SHP77 treated with DMSO at 0.1 percent for 48 hours (cell line): ENCODE data around the gene FGG.

Experiments
- DNase-seq: peaks from one replicate; lab custom pipeline; 2025; lab: John Stamatoyannopoulos, UW

The FGG gene

DNA sequence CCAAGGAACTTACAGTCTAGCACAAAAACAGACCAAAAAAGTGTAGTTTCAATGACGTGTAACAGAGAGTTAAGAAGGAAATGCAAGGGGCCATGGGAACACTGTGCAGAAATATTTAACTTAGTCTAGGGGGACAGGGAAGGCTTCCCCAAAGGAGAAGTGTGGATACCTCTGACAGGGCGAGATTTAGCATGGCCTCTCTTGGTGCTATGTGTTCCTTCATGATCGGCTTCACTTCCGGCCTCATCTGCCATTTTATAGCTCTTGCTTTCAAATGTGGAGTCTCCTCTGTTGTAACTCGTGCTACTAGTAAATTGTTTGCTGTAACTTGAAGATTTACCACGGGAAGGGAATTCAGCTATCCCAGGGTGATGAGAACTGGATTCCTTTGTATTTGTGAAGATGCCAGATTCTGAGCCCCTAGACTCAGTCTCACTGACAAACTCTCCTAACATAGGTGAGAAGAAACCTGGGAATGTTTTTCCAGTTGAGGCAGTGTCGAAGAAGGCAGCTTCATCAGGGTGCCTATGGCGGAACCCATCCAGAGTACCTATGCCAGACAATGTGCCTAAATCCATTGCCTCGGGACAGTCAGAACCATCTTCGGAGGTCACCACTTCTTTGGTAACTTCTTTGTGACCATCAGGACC, 27.0 kb downstream of the FGG start:
- DNase-seq: no peak

- no peak for DNase-seq
Measured at GRCh38 chr4:154584259-154584658, 28.2 kb downstream of the FGG start.

- no peak for DNase-seq
Measured at GRCh38 chr4:154583677-154584076, 28.8 kb downstream of the FGG start.

DNA sequence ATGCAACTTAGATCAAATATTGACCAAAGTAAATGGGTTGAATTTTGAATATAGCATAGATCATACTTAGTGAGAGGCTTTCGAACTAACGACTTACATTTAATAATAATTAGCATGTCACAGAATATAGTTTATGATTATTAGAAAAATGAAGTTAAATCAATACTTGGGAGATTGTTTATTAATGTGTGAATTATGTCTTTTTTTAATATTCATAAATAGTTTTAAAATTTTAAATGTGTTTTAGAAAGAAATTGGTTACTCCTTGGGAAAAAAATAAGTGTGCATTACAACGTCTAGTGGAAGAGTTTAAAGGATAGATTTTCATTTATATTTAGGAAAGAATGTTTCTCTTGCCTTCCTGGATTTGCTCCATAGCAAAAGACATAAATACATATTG, 29.2 kb downstream of the FGG start:
- no peak for DNase-seq

DNA sequence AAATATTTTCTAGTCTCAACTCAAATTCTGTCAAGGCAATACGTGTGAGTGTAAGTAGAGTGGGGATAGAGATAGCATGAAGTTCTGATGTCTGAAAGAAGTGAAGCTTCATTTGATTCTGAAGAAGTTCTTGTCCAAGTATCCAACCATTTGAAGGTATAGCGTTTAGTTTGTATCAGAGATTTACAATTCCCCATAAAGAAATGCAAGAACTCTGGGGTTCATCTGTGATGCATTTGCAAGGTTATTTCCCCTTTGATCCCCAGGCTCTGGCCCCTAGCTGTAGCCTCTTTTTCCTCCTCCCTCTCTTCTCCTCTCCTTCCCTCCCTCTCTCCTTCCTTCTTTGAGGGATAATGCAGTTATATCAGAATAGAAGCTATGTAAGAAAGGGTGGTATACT, 29.7 kb downstream of the FGG start:
- DNase-seq: no peak

- no peak for DNase-seq
Measured at GRCh38 chr4:154579927-154580326, 32.5 kb downstream of the FGG start.

GRCh38 chr4:154578919-154579318, 33.5 kb downstream of the FGG start:
- no peak for DNase-seq

DNA sequence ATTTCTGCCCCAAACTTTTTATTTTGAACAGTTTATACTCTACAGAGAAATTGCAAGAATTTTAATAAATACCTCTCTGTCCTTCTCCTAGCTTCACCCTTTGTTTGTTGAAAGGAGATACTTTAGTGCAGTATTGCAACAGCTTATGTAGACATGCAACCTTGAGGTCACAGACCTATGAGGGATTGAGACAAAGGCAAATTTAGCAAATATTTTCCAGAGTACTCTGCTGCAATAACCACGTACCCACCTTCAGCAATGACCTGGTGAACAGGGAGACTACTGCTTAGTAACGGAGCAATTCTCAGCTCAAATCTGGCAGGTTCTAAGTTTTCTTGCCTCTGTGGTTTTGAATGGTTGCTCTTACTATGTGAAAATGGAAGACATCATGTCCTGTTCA, 35.1 kb downstream of the FGG start:
- no peak for DNase-seq

DNA sequence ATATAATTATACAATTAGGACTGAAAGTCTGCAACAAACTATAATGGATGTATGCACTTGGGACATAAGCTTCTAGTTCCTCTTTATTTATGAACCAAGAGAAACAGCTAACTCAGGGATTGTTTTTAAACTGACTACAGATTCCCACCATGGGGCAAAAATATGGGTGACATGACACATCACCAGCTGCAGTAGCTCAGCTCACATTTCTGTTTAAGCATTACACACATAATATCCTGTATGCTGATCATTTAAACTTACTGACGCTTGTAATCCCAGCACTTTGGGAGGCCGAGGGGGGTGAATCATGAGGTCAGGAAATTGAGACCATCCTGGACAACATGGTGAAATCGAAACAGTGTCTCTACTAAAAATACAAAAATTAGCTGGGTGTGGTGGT, 38.1 kb downstream of the FGG start:
- no peak for DNase-seq

DNA sequence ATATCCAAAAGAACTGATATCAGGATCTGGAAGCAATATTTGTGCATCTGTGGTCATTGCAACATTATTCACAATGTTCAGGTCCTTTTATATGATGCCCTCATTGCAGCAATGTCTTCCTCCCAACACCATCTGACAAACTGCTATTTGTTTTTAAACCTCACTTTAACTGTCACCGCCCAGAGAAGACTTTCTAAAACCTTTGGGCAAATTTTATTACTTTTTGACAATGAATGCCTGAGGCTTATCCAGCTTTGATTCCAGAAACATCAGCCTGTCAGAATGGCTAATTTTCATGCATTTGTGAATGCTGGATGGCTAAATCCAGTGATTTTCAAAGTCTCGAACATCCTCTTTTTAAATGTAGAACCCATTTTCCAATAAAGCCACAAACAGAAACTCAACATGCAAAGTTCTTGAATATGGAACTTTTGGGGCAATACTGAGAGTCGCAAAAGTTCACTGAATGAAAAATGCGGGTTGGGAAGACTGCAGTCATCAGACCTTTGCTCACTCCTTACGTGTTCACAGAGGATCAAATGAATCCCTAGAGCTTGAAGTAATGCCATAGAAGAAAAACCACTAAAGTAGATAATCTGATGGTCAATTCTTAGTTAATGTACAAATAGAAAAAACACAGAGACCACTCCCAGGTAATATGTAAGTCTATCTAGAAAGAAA, 39.1 kb downstream of the FGG start:
- no peak for DNase-seq

GRCh38 chr4:154569584-154569983, 42.9 kb downstream of the FGG start:
- DNase-seq: no peak

- no peak for DNase-seq
Measured at GRCh38 chr4:154569028-154569427, 43.4 kb downstream of the FGG start.

GRCh38 chr4:154566639-154567204, 45.7 kb downstream of the FGG start:
- no peak for DNase-seq

DNA sequence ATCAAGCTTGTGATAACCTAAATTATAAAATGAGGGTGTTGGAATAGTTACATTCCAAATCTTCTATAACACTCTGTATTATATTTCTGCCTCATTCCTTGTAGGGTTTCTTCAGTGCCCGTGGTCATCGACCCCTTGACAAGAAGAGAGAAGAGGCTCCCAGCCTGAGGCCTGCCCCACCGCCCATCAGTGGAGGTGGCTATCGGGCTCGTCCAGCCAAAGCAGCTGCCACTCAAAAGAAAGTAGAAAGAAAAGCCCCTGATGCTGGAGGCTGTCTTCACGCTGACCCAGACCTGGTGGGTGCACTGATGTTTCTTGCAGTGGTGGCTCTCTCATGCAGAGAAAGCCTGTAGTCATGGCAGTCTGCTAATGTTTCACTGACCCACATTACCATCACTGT, 46.8 kb downstream of the FGG start:
- DNase-seq: no peak

GRCh38 chr4:154564311-154564710, 48.1 kb downstream of the FGG start:
- DNase-seq: no peak

DNA sequence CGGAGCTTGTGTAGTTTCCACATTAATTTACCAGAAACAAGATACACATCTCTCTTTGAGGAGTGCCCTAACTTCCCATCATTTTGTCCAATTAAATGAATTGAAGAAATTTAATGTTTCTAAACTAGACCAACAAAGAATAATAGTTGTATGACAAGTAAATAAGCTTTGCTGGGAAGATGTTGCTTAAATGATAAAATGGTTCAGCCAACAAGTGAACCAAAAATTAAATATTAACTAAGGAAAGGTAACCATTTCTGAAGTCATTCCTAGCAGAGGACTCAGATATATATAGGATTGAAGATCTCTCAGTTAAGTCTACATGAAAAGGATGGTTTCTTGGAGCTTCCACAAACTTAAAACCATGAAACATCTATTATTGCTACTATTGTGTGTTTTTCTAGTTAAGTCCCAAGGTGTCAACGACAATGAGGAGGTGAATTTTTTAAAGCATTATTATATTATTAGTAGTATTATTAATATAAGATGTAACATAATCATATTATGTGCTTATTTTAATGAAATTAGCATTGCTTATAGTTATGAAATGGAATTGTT, 49.7 kb downstream of the FGG start, which contains the start of gene FGB:
TSS of gene FGB (plus strand) at position 315 of the 558 bp plus-strand sequence. CDS start at position 323, 8 bp downstream.
- DNase-seq: no peak

- no peak for DNase-seq
Measured at GRCh38 chr4:154560824-154561231, 51.6 kb downstream of the FGG start.

GRCh38 chr4:154560419-154560801, 52.0 kb downstream of the FGG start:
- no peak for DNase-seq

GRCh38 chr4:154559494-154560418, 52.7 kb downstream of the FGG start:
- no peak for DNase-seq

GRCh38 chr4:154559141-154559493, 53.3 kb downstream of the FGG start:
- DNase-seq: no peak
